IPS-15b (cell line): ENCODE measurements around the gene GSS.

Source experiments
- H3K27me3 ChIP-seq: one replicate; pipeline ENCODE4 v1.6.1; 2013; ENCODE audit warnings: low read length; ENCODE audit not compliant: control insufficient read depth, insufficient read depth
- H3K36me3 ChIP-seq: one replicate; pipeline ENCODE4 v1.6.1; 2013; ENCODE audit warnings: low read length; ENCODE audit not compliant: control insufficient read depth, insufficient read depth
- H3K4me1 ChIP-seq: one replicate; pipeline ENCODE4 v1.6.1; 2013; ENCODE audit warnings: mild to moderate bottlenecking, low read length; ENCODE audit not compliant: control insufficient read depth, insufficient read depth
- H3K4me3 ChIP-seq: one replicate; pipeline ENCODE4 v1.5.1; 2013; ENCODE audit warnings: low read depth, low read length
- H3K9ac ChIP-seq: one replicate; pipeline ENCODE4 v1.6.1; 2013; ENCODE audit warnings: low read depth, mild to moderate bottlenecking, low read length
- H3K9me3 ChIP-seq: one replicate; pipeline ENCODE4 v1.6.1; 2013; ENCODE audit warnings: mild to moderate bottlenecking, low read length; ENCODE audit not compliant: control insufficient read depth, insufficient read depth

The GSS gene

GRCh38 chr20:34955231-34956040, at the start of gene GSS, which contains the start of gene MYH7B:
GSS (minus strand) TSS chr20:34955806; CDS start chr20:34951852, 3,954 bp downstream.
MYH7B (plus strand) TSS chr20:34955868; CDS start chr20:34978006, 22,138 bp downstream.
- H3K4me1 ChIP-seq: peaks cover 16% of the 10 kb centered on the region
- no peaks in the 10 kb centered on the region for H3K27me3 ChIP-seq
- H3K9me3 ChIP-seq: no peaks in the 10 kb centered on the region
- peak within 1 kb of the TSS; percentile 93 for H3K4me3 ChIP-seq
- H3K36me3 ChIP-seq: no peaks in the 10 kb centered on the region
- H3K9ac ChIP-seq: peak within 1 kb of the TSS; percentile 93

DNA sequence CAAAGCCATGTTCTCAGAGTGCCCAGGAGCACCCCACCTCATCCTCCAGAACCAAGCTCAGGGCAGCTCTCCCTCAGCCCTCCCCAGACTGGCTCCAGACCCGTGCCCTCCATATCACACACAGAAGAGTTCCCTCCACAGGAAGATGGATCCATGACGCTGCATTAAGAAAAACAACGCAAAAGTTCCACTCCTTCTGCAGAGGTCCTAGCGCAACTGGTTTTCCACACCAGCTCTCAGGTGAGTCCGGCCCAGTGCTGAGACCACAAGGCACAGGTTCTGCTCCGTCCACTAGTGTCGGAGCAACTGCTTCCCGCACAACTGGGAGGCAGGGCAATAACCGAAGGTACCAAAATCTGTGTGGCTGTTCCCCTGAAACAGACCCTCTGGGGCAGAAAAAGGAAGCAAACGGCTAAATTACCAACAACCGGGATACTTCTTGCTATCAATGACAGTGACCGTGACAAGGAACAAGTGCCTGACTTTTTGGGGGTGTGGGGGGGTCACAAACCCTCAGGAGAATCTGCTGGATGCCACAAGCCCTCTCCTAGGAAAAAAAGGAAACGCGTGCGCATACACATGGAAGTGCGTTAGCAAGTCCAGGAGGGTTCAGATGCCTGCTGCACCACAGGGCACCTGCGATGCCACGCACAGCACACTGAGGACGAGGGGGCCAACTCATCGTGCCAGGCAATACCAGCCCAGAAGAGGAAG, 49.3 kb upstream of the GSS start:
- Histone ChIP-seq H3K9ac (no peak overlapping the region), H3K4me1 (no peaks in the 10 kb centered on the region), H3K36me3 (peaks cover 90% of the 10 kb centered on the region), H3K4me3 (no peak overlapping the region), H3K27me3 (no peaks in the 10 kb centered on the region), H3K9me3 (no peaks in the 10 kb centered on the region)

DNA sequence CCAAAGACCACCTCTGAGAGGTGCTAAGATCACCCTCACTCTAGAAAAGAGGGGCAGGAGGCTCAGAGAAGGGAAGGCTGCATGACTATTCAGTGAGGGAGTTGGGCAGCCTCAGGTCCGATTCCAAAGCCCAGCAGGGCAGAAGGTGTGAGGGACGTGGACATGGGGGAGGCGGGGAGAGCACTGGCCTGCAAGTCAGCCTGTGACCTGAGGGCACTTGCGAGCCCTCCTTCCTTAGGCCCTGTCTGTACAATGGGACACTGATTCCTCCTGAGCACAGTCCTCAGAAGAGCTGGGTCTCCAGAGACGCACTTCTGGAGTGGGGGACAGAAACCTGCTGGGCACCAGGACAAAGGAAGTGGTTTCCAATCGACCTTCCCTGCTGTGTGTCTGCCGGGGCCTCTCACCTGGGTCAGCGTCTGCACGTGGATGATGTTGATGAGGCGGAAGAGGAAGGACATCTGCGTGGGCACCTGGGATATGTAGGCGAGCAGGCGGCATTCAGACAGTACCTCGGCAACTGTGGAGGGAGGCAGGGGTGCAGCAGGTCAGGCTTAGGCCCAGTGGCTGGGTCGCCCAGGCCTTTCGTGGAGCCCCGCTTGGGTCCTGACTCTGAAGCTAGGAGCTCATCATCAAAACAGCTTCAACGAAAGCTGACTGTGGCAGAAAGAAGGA, 48.6 kb upstream of the GSS start:
- no peak overlapping the region for H3K4me3 ChIP-seq
- H3K27me3 ChIP-seq: no peaks in the 10 kb centered on the region
- H3K4me1 ChIP-seq: no peaks in the 10 kb centered on the region
- peaks cover 86% of the 10 kb centered on the region for H3K36me3 ChIP-seq
- no peak overlapping the region for H3K9ac ChIP-seq
- H3K9me3 ChIP-seq: no peaks in the 10 kb centered on the region

DNA sequence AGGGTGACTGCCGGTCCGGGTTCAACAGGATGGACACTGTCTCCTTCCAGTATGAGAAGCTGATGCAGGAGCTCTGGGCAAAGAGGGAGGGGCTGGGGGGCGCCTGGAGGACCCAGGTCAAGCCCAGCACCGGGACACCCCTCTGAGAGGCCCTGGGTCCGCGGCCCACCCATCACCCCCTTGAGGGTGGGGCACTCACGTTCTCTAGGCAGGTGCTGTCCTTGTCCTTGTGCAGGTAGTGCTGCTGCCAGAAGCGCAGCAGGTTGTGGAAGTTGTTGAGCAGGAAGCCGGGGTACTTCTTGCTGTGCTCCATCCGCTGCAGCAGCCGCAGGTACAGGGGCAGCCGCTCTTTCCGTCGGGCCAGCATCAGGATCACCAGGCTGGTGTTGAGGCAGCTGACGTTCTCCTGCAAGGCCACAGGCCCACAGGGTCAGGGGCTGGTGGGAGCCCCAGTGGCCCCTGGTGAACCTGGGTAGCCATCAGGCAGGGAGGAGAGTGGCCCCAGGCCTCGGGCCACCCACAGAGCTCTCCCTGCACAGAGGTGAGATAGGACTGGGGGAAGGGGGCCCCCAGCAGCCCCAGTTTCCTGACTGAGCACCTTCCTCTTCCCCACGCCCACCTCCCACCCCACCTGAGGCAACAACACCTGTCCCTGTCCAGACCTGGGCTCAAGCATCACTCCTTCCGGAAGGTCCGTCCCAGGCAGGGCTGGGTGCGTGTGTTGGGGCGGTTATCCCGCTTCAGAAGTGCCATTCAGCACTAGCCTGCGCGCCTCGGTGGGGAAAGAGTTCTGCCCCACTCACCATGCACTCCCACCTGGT, 47.8 kb upstream of the GSS start:
- H3K36me3 ChIP-seq: peaks cover 88% of the 10 kb centered on the region
- no peaks in the 10 kb centered on the region for H3K4me1 ChIP-seq
- no peaks in the 10 kb centered on the region for H3K27me3 ChIP-seq
- H3K4me3 ChIP-seq: no peak overlapping the region
- no peak overlapping the region for H3K9ac ChIP-seq
- H3K9me3 ChIP-seq: no peaks in the 10 kb centered on the region

- Histone ChIP-seq H3K4me1 (no peaks in the 10 kb centered on the region), H3K27me3 (no peaks in the 10 kb centered on the region), H3K9me3 (no peaks in the 10 kb centered on the region), H3K9ac (no peak overlapping the region), H3K36me3 (peaks cover 82% of the 10 kb centered on the region), H3K4me3 (no peak overlapping the region)
These were observed 47.0 kb upstream of the GSS start for GRCh38 chr20:35002426-35003210.

DNA sequence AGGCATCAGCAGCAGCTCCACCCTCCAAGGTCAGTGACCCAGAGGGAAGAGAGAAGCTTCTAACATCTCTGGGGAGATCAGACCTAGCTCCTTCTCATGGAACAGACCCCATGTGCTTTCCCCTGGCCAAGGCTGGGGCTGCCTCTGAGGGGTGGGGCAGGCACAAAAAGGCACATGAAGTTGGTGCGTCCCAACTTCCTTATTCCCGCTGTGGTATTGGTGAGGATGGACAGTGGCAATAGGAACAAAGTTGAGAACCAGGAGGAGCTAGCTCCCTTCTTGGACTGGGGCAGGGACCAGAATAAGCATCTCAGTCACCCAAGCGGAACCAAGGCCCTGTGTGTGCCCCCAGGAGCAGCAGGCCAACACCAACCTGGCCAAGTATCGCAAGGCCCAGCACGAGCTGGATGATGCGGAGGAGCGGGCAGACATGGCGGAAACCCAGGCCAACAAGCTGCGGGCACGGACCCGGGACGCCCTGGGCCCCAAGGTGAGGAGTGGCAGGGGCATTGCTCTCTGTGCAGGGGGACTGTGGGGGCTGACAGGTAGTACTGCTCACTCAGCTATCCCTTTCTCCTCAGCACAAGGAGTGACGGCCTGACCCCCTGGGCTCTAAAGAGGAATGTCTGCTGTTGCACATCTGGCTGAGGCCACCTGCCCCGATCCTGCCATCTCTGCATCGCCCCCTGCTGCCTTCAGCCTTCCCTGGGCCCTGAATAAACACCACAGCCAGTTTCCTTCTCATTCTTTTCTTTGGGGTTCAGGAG, 46.2 kb upstream of the GSS start:
- Histone ChIP-seq H3K36me3 (peaks cover 76% of the 10 kb centered on the region), H3K4me3 (no peak overlapping the region), H3K27me3 (no peaks in the 10 kb centered on the region), H3K4me1 (no peaks in the 10 kb centered on the region), H3K9ac (no peak overlapping the region), H3K9me3 (no peaks in the 10 kb centered on the region)

- H3K36me3 ChIP-seq: peaks cover 75% of the 10 kb centered on the region
- no peaks in the 10 kb centered on the region for H3K27me3 ChIP-seq
- no peaks in the 10 kb centered on the region for H3K9me3 ChIP-seq
- H3K4me3 ChIP-seq: no peak overlapping the region
- H3K9ac ChIP-seq: no peak overlapping the region
- no peaks in the 10 kb centered on the region for H3K4me1 ChIP-seq
These were observed 45.5 kb upstream of the GSS start for GRCh38 chr20:35000922-35001595.

GRCh38 chr20:35000311-35000921, 44.8 kb upstream of the GSS start:
- Histone ChIP-seq H3K9me3 (no peaks in the 10 kb centered on the region), H3K4me3 (no peak overlapping the region), H3K9ac (no peak overlapping the region), H3K27me3 (no peaks in the 10 kb centered on the region), H3K4me1 (no peaks in the 10 kb centered on the region), H3K36me3 (peaks cover 74% of the 10 kb centered on the region)

DNA sequence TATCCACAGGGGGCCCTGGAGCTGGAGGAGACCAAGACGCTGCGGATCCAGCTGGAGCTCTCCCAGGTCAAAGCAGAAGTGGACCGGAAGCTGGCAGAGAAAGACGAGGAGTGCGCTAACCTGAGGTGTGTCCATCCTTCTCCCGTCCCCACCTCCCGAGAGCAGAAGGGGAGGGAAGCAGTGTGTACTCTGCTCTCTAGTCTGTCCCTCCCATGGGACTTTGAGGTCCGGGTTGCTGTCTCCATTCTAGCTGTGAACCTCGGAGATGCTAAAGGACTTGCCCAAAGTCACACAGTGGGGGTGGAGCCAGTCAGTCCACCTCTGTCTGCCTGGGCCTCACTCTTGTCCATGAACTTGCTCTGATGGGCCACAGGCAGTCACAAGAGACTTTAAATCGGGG, 44.2 kb upstream of the GSS start:
- Histone ChIP-seq H3K36me3 (peaks cover 74% of the 10 kb centered on the region), H3K9ac (no peak overlapping the region), H3K4me1 (no peaks in the 10 kb centered on the region), H3K4me3 (no peak overlapping the region), H3K9me3 (no peaks in the 10 kb centered on the region), H3K27me3 (no peaks in the 10 kb centered on the region)
